GM10248 (cell line): Measurements from ENCODE around the gene ANXA2.

Experiments
- CTCF ChIA-PET: fragments of 300-600 bp; sonication (Branson Sonifier 250); formaldehyde crosslinking; extraction: SDS; loops from one replicate; lab custom pipeline; 2021; ENCODE audit warnings: antibody characterized with exemption; lab: Yijun Ruan, JAX
- POLR2A ChIA-PET: fragments of 350-650 bp; sonication (Branson Sonifier 250); formaldehyde crosslinking; extraction: SDS; loops from one replicate; lab custom pipeline; 2020; ENCODE audit warnings: antibody characterized with exemption; lab: Yijun Ruan, JAX
- DNase-seq: peaks from one replicate; pipeline ENCODE4 v3.0.0; 2012; ENCODE audit errors: extremely low spot score
- TF ChIP-seq, protein P1 (sequence below): IDR thresholded peaks from 2 replicates; pipeline ENCODE4 v1.5.1; 2012; ENCODE audit warnings: mild to moderate bottlenecking, low read depth; ENCODE audit errors: extremely low read depth, missing control alignments, control extremely low read depth

ANXA2 gene

DNA sequence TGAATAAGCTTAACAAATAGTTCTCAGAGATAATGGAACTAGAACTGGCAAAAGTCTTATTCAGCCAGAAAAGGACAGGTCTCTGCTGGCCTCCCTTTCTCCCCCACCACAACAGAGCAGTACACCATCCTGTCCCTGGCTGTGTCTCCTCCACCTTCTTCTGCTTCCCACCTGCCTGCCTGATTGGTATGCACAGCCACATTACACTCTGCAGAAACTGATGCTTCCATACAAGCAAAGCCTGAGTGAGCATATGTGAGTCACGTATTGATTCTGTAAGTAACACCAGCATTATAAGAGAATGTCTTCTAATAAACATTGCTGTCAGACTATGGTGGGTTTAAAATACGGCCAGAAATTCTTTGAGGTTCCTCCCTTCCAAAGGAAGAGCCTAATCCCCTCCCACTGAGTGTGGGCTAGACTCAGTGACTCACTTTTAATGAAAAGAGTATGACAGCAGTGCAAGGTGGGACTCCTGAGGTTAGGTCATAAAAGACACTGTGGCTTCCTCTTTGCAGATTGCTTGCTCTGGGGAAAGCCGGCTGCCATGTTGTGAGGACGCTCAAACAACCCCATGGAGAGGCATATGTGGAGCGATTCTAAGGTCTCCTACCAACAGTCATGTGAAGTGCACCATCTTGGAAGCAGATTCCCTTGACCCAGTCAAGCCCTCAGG, 44.4 kb downstream of the ANXA2 start:
- TF ChIP-seq, protein P1, sequence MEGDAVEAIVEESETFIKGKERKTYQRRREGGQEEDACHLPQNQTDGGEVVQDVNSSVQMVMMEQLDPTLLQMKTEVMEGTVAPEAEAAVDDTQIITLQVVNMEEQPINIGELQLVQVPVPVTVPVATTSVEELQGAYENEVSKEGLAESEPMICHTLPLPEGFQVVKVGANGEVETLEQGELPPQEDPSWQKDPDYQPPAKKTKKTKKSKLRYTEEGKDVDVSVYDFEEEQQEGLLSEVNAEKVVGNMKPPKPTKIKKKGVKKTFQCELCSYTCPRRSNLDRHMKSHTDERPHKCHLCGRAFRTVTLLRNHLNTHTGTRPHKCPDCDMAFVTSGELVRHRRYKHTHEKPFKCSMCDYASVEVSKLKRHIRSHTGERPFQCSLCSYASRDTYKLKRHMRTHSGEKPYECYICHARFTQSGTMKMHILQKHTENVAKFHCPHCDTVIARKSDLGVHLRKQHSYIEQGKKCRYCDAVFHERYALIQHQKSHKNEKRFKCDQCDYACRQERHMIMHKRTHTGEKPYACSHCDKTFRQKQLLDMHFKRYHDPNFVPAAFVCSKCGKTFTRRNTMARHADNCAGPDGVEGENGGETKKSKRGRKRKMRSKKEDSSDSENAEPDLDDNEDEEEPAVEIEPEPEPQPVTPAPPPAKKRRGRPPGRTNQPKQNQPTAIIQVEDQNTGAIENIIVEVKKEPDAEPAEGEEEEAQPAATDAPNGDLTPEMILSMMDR, result no peak
- DNase-seq, result no peak
- POLR2A ChIA-PET, result no interaction called here
- CTCF ChIA-PET, result interaction anchor here (0.8 to 1.7 kb wide), 2 partner anchors 25 to 563 kb away, joined by 3 to 7 read pairs; no protein-coding TSS in a partner anchor

DNA sequence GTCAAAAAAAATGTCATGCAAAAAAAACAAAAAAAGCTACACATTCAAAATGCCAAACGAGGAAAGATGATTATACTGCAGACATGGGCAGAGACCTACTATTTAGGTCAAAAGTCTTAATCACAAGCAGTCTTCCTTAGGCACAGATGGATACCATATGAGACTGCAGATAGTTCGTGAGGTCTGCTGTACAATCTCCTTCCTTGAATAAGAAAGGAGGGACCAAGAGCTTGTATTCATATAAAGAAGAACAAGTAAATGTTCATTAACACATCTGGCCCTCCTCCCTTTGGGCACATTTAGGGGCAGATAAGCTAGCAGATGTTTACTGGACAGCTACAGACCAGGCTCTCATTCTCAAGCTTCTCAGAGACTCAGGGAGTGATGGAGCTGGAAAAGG, 45.3 kb downstream of the ANXA2 start:
- ChIA-PET CTCF (interaction anchor here (0.8 to 1.7 kb wide), 3 partner anchors 11 to 564 kb away, joined by 3 to 7 read pairs (median 3); no protein-coding TSS in a partner anchor), POLR2A (no interaction called here)
- TF ChIP-seq, protein P1, result no peak
- DNase-seq, result no peak

DNA sequence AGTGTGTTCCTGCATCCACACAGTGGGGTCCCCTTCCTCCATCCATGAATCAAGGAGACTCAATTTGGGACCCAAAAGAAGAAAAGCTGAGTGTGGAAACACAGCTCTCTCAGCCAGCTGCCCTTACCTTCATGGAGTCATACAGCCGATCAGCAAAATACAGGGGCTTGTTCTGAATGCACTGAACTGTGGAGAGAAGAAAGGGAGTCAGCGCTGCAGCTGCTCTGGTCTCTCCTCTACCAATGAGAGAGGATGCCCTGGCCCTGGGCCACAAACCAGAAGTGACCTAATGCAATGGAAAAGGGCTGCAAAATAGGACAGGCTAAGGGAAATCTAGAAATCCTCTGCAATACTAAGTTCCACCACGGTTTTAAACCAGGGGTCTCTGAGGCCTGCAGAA, 46.7 kb downstream of the ANXA2 start:
- TF ChIP-seq, protein P1, result no peak
- ChIA-PET CTCF (no interaction called here), POLR2A (no interaction called here)
- no peak for DNase-seq

DNA sequence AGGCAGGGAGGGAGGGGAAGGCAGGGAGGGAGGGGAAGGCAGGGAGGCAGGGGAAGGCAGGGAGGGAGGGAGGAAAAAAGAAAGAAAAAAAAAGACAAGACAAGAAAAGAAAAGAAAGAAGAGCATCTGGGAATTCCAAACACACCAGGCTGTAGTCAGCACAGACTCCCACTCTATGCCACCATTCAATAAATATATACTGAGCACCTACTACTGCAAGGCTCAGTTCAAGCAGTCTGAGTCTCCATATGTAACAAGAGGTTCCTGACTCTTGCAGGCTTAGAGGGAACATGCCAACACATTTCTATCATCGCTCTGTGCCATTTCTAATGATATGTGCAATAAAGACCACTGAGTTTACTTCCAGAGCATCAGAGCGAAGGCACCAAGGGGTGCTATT, 47.7 kb downstream of the ANXA2 start:
- ChIA-PET POLR2A (no interaction called here), CTCF (no interaction called here)
- TF ChIP-seq, protein P1, result no peak
- DNase-seq, result no peak

DNA sequence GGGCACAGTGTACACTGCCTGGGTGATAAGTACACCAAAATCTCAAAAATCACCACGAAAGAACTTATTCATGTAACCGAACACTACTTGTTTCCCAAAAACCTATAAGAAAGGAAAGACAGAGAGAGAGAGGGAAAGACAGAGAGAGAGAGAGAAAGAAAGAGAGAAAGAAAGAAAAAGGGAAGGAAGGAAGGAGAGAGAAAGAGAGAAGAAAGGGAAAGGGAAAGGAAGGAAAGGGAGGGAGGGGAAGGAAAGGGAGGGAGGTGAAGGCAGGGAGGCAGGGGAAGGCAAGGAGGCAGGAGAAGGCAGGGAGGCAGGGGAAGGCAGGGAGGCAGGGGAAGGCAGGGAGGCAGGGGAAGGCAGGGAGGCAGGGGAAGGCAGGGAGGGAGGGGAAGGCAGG, 48.2 kb downstream of the ANXA2 start:
- no peak for DNase-seq
- TF ChIP-seq, protein P1, result no peak
- POLR2A ChIA-PET, result no interaction called here
- CTCF ChIA-PET, result no interaction called here

DNA sequence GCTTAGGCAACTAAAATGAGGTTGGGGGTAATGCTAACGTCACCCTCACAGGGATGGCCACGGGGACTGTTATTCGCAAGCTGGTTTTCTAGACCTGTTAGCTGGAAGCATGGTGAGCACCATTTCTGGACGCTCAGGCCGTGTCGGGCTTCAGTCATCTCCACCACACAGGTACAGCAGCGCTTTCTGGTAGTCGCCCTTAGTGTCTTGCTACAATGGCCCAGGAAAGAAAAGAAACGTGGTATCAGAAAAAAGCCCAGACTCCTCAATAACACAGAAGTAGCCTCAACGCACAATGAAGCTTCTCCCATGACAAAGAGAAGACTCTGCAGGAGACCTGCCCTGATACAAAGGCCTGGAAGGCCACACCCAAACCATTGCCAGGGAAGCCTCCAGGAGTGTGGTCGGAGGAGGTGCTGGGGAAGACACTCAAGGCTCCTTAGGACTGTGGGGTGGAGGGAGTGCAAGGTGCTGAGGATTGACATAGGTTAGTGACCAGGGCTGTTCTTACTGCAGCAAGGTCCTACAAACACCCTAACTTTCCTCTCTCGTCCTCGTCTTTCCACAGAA, 50.2 kb downstream of the ANXA2 start:
- ChIA-PET POLR2A (no interaction called here), CTCF (interaction anchor here (0.6 to 1.7 kb wide), 3 partner anchors 12 to 26 kb away, joined by 3 to 4 read pairs (median 3); no protein-coding TSS in a partner anchor)
- no peak for DNase-seq
- TF ChIP-seq, protein P1, result no peak
